Heart right ventricle (tissue), 16 donors: Measurements from ENCODE around the gene NRXN3. TPM values are rescaled to one million over a fixed set of nuclear protein-coding genes. Genes with fewer than 3 reads are reported as not detected.

Experiments
- ATAC-seq, 8 donors: fragments of 200-7000 bp; cut with Tn5 transposase; one replicate each; pipeline ENCODE4 v1.9.1; 2020; ENCODE audit warnings: mild to moderate bottlenecking in 8 of 8, moderate library complexity in 8 of 8, moderate number of reproducible peaks in 1 of 8
- DNase-seq, 2 donors: peaks; one replicate each; pipeline ENCODE4 v3.0.0-alpha.2; 2020
- H3K27ac ChIP-seq, 10 donors: fragments of 200-600 bp; sonication (generic) in 2 of 10; one replicate each; pipeline versions ENCODE4 v1.5.0 to v1.8.0; 2020 to 2022; ENCODE audit warnings: mild to moderate bottlenecking in 3 of 10
- H3K27me3 ChIP-seq, 7 donors: fragments of 200-600 bp; one replicate each; pipeline ENCODE4 v1.8.0; 2021 to 2022; ENCODE audit warnings: mild to moderate bottlenecking in 2 of 7
- H3K36me3 ChIP-seq, 9 donors: fragments of 200-600 bp; sonication (generic) in 1 of 9; one replicate each; pipeline versions ENCODE4 v1.5.0 to v1.8.0; 2020 to 2022; ENCODE audit warnings: mild to moderate bottlenecking in 2 of 9
- H3K4me1 ChIP-seq, 9 donors: fragments of 200-600 bp; sonication (generic) in 1 of 9; one replicate each; pipeline versions ENCODE4 v1.5.0 to v1.8.0; 2020 to 2022; ENCODE audit warnings: mild to moderate bottlenecking in 4 of 9
- H3K4me3 ChIP-seq, 10 donors: fragments of 200-600 bp; sonication (generic) in 2 of 10; one replicate each; pipeline versions ENCODE4 v1.5.0 to v1.8.0; 2020 to 2022; ENCODE audit warnings: mild to moderate bottlenecking in 7 of 10, moderate library complexity in 2 of 10
- H3K9me3 ChIP-seq, 11 donors: fragments of 200-600 bp in 10 of 11; sonication (generic) in 2 of 11; one replicate each; pipeline versions ENCODE4 v1.5.0 to v1.8.0; 2013 to 2022; ENCODE audit warnings: mild to moderate bottlenecking in 2 of 11, control low read depth in 1 of 11, moderate library complexity in 1 of 11
- WGBS, 2 donors: extraction: QIAGEN DNeasy Blood & Tissue Kit; methylation state at CpG; one replicate each; pipeline ENCODE4 v1.1.7; 2013; ENCODE audit warnings: inconsistent platforms in 1 of 2; 5-methylcytosine and 5-hydroxymethylcytosine counted together
- intact Hi-C, 10 donors: fragments of 100-400 bp; cut with DNase I; formaldehyde crosslinking; loops; one replicate each; pipeline versions ENCODE4 v1.11.1 to v1.14.2; 2022
- polyA plus RNA-seq, 2 donors: library from polyadenylated mRNA; stranded (reverse); fragments of 200-250 nt; gene quantifications; one replicate each; pipeline ENCODE4 v1.2.3, GENCODE V29; 2013
- total RNA-seq, 10 donors: library from RNA; stranded (reverse); fragmentation: NEBNext Ultra II Directional in 3 of 10; extraction: Animal tissue kit (Norgen Biotek cat#: 25700) in 3 of 10; gene quantifications; one replicate each; pipeline versions ENCODE4 v1.2.1 to v1.2.4, GENCODE V29; 2021 to 2023
- TF ChIP-seq, protein P1 (sequence below), 9 donors: fragments of 200-600 bp; sonication (generic) in 2 of 9; IDR thresholded peaks; one replicate each; pipeline versions ENCODE4 v1.5.0 to v1.8.0; 2021 to 2022; ENCODE audit warnings: antibody characterized with exemption in 9 of 9, mild to moderate bottlenecking in 5 of 9, moderate library complexity in 1 of 9
- donor health status: Arrhythmogenic right ventricular cardiomyopathy.
- donor health status: ischemic (EF 13 %, LVEDD 7.1; RV severe dilation, severe dysfunction).
- donor health status: healthy with polysubstance abuse.
- donor health status: DM: no; HTN: yes; CAD: no.
- donor health status: DM: no; HTN: no; CAD: no.
- donor health status: ischemic (EF 25% LVEDD 6.9; RV normal size, moderate dysfunction).
- donor health status: ischemic (EF 25% LVEDD 5.7; RV mildly dilated, moderate dysfunction).
- donor health status: healthy.
- donor health status: DM: yes; HTN: yes; CAD: no.
- donor health status: Ischemic cardiomyopathy.
- donor health status: ischemic (EF 35%, LVEDD 5.7; RV mildly dilated, moderate dysfunction).
- donor health status: nonischemic (EF 11% LVEDD 7.7; RV severe dilation, severe dysfunction).
- donor health status: DM: yes; HTN: yes; CAD: no.
- donor health status: PGD.
- donor health status: ischemic (EF 29% LVEDD 5.4; RV normal size, mild dysfunction).
- donor health status: nonischemic (EF 23%, LVEDD 6.1; RV moderate dilation, normal function).

The NRXN3 gene
- total and polyA plus RNA-seq, 12 donors, result 0.23 to 1.8 (median 0.87) TPM

DNA sequence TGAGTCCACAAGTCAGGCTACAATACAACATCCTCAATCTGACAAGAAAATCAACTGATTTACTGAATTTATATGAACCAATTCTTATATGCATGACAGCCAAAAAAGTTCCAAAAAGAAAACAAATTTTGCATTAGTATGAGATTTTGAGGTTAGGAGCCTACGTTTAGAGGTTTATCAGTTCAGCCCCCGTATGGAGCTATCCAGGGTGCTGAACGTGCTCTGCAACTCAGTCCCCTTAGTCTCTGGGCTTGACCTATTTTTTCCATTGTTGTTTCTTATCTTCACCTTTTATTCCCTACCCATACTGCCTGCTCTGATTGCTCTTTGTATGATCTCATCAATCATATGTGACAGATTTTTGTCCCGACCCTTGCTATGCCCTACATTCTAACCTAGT lies 693.0 kb downstream of the NRXN3 start:
- intact Hi-C loops, result no loop called here
- Histone ChIP-seq H3K9me3 (peaks cover 0 to 7% (median 0%) of the 10 kb centered on the region in 11 donors), H3K4me1 (no peaks in the 10 kb centered on the region), H3K27ac (no peak overlapping the region), H3K36me3 (no peaks in the 10 kb centered on the region), H3K27me3 (no peaks in the 10 kb centered on the region), H3K4me3 (no peak overlapping the region)
- 1 to 2% methylated on average over 4 of the region's 4 CpGs for WGBS, 2 donors
- DNase-seq, result no peak
- ATAC-seq, result no peak
- TF ChIP-seq, protein P1, sequence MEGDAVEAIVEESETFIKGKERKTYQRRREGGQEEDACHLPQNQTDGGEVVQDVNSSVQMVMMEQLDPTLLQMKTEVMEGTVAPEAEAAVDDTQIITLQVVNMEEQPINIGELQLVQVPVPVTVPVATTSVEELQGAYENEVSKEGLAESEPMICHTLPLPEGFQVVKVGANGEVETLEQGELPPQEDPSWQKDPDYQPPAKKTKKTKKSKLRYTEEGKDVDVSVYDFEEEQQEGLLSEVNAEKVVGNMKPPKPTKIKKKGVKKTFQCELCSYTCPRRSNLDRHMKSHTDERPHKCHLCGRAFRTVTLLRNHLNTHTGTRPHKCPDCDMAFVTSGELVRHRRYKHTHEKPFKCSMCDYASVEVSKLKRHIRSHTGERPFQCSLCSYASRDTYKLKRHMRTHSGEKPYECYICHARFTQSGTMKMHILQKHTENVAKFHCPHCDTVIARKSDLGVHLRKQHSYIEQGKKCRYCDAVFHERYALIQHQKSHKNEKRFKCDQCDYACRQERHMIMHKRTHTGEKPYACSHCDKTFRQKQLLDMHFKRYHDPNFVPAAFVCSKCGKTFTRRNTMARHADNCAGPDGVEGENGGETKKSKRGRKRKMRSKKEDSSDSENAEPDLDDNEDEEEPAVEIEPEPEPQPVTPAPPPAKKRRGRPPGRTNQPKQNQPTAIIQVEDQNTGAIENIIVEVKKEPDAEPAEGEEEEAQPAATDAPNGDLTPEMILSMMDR (IDR thresholded peaks at IDR 0.05), result no peak

DNA sequence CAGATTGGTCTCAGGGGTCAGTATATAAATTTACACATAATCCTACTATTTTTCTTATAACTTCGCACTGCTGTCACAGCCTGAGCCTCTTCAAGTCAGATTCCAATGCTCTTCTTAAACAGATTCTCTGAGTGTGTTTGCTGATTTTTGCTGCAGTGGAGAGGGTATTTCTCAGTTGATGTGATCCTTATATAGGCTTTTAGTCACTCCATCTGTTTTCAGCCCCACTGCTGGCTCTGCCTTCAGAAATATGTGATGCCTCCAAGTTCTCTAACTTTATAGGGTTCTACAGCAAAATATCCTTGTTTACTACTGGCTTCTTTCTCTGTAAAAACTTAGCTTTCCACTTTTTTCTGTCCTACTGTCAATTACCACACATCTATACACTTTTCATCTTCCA lies 702.7 kb downstream of the NRXN3 start:
- Histone ChIP-seq H3K27me3 (no peaks in the 10 kb centered on the region), H3K36me3 (no peaks in the 10 kb centered on the region), H3K27ac (no peak overlapping the region), H3K9me3 (no peaks in the 10 kb centered on the region), H3K4me3 (no peak overlapping the region), H3K4me1 (no peaks in the 10 kb centered on the region)
- DNase-seq, result no peak
- ATAC-seq, result no peak
- intact Hi-C loops, result no loop called here
- TF ChIP-seq, protein P1 (IDR thresholded peaks at IDR 0.05), result no peak
- 86 to 91% methylated on average over 1 of the region's 1 CpG for WGBS, 2 donors

DNA sequence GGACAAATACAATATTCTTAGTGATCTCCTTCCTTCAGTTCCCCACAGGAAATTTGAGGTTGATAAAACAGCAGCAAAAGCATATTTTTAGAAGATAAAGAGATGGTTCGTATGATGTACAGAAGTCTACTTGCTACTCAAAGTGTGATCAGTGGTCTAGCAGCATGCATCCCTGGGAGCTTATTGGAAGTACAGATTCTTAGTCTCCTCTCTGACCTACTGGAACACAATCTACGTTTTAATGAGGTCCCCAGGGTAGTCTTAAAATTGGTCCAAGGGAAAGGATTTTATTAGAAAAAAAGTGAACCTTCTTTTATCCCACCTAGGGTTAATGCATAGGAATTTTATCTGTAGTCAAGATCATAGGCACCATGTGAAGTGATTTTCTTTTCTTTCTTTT lies 703.4 kb downstream of the NRXN3 start:
- Histone ChIP-seq H3K27ac (no peak overlapping the region), H3K36me3 (no peaks in the 10 kb centered on the region), H3K4me3 (no peak overlapping the region), H3K9me3 (no peaks in the 10 kb centered on the region), H3K4me1 (no peaks in the 10 kb centered on the region), H3K27me3 (no peaks in the 10 kb centered on the region)
- intact Hi-C loops, result no loop called here
- ATAC-seq, result no peak
- 30 to 42% methylated on average over 2 of the region's 2 CpGs for WGBS, 2 donors
- DNase-seq, result no peak
- TF ChIP-seq, protein P1 (IDR thresholded peaks at IDR 0.05), result no peak

DNA sequence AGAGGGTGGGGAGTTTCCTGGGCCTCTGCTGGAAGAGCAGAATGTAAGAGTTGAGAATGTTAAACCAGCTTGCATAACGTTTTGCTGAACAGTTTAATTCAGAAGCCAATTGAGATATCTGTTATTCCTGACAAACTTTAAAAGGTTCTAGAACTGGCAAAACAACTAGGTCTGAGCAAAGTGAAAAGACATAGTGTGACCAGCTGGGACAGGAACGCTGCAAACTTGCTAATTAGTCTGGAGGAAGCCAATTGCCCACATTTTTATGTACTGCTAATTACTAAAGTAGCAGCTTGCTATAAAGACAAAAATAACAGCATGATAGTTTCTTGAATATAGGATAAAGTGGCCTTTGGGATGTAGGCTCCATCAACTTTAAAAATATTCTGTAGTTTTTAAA lies 704.9 kb downstream of the NRXN3 start:
- Histone ChIP-seq H3K36me3 (no peaks in the 10 kb centered on the region), H3K27me3 (no peaks in the 10 kb centered on the region), H3K9me3 (no peaks in the 10 kb centered on the region), H3K4me1 (no peaks in the 10 kb centered on the region), H3K4me3 (no peak overlapping the region), H3K27ac (no peak overlapping the region)
- TF ChIP-seq, protein P1 (IDR thresholded peaks at IDR 0.05), result no peak
- WGBS, 2 donors, result 18% methylated on average over 2 of the region's 2 CpGs
- intact Hi-C loops, result no loop called here
- DNase-seq (no peak), ATAC-seq (no peak)

DNA sequence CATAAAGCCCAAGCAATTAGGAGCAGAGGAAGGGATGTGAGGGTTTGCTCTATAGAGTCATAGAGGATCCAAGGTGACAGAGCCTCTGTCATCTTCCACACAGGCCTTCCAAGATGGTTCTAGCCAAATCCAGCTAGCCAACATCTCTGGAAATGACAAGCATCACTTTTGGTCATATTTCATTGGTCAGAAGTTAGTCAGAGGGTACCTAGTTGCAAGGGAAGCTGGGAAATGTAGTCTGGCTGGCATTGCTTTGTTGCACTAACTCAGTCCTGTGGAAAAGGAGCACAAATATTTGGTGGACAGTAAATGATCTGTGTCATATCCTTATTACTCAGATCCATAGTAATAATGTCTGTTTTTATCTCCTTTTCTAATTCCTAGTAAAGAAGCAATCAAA lies 715.7 kb downstream of the NRXN3 start:
- Histone ChIP-seq H3K4me3 (no peak overlapping the region), H3K36me3 (no peaks in the 10 kb centered on the region), H3K27me3 (peaks cover 0 to 4% (median 0%) of the 10 kb centered on the region in 7 donors), H3K9me3 (peaks cover 0 to 12% (median 0%) of the 10 kb centered on the region in 11 donors), H3K27ac (no peak overlapping the region), H3K4me1 (no peaks in the 10 kb centered on the region)
- no peak for ATAC-seq
- DNase-seq, result no peak
- TF ChIP-seq, protein P1 (IDR thresholded peaks at IDR 0.05), result no peak
- intact Hi-C loops, result no loop called here
